HG03135 (cell line): Measurements from ENCODE around the gene RAI1.

Experiments used
- ATAC-seq: cut with Tn5 transposase; IDR thresholded peaks from one replicate; pipeline ENCODE4 v1.9.1; 2021; ENCODE audit warnings: mild to moderate bottlenecking, moderate library complexity; ENCODE audit not compliant: unreplicated experiment

Gene RAI1

DNA sequence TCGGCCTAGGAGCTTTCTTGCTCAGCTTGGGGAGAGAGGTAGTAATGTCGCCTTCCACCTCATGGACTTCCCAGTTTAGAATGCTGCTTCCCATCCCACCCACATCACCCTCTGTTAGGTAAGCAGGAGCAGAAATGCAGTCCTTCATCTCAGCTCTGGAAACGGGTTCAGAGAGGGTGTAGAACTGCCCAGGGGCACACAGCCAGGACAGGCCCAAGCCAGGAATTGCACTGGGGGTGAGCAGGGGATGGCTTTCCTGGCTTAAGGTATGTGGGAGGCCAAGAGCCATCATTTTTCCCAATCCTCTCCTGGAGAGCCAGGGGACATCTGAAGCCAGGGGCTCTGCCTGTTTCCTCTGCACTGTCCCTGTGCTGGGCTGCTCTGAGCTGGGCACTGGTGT is 33.6 kb downstream of the RAI1 start:
- ATAC-seq = no peak

DNA sequence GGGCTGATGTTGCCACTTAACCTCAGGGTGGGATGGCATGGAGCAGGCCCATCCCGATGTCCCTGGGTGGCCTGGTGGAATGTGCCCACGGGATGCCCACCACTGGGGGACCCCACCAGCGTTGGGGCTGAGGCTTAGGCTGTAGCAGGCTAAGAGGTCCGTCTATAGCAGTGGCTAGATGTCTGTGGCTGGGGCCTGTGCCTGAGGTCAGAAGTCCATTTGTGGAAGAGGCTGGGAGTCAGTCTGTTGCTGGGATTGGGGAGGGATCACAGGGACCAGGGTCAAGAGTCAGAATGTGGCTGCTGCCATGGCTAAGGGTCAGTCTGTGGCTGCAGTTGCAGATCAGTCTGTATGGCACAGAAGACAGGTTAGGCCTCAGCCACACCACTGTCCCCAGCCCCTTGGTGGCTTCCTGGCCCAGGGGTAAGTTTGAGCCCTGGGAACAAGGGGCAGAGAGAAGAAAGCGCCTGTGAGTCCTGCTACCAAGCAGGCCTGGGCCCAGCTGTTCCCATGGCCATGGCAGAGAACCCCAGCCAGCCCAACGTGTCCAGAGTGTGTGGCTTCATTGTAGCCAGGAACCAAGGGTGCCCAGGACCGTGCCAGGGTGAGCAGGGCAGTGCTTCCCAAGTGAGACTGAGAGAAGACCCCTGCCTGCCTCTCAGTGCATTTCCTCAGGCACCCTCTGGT is 35.7 kb downstream of the RAI1 start:
- ATAC-seq = no peak

DNA sequence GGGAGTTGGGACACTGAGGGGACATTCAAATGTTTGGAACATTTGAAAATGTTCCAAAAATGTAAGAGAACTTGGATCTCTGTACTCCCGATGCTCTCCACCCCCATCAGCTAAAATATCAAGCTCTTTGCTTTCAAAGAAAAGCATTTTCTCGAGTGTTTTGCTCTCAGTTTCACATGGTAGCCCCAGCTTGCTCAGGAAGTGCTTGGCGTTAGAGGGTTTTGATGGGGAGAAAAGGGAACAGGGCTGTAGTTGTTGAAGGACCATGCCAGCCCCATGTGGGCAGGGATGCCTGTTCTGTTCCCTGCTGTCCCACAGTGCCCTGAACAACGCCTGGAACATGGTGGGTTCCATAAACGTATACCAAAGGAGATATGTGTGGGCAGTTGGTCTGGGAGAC is 37.0 kb downstream of the RAI1 start:
- ATAC-seq = no peak

DNA sequence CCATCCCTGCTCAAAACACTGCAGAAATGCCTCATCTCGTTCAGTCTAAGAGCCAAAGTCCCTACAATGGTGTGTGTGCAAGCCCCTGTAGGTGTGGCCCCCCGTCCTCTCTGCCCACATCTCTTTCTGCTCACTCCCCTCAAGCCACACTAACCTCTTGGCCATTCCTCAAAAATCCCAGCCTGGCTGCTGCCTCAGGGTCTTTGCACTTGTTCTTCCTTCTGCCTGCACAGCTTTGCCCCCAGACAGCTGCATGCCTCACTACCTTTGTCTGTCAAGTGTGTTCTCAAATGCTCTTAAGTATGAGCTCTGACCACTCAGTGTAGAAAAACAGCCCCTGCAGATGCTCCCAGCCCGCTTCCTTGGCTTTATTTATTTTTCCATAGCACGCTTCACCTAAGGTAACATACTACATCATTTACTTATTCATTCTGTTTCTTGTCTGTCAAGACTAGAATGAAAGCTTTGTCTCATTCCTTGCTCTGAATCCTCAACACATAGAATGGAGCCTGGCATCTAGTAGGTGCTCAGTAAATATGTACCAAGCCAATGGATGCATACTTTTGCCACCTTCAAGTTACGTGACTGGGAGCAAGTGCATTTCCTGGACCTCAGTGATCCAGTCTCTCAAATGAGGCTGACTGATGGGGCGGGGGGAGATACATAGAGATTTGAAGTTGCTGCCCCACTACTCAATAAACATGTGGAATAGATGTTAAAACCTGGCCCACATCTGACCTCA is 38.1 kb downstream of the RAI1 start:
- no peak for ATAC-seq

DNA sequence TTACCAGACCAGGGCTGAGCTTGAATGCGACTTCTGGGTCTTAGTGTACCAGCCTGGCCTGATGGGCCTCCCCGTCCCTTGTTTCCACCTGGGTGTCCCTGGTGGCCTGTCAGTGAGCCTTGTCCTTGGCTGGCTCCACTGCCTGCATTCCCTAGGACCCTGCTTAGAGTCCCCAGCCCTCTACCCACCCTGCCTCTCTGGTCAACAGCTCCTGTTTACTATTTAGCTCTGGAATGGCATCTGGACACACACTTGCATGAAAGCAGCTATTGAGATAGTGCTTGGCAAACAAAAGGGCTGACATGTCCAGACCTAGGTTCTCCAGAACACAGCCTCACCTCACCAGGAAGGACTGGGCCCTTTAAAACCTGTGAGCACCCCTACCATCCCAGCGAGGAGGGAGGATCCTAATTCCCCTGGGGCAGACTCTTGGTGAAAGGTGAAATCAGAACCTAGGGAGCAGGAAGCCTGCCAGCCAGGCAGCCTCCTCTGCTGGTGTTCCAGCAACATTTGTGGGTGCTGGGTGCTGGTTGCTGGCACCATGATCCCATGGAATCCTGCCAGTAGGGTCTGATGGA is 38.8 kb downstream of the RAI1 start:
- ATAC-seq = no peak

DNA sequence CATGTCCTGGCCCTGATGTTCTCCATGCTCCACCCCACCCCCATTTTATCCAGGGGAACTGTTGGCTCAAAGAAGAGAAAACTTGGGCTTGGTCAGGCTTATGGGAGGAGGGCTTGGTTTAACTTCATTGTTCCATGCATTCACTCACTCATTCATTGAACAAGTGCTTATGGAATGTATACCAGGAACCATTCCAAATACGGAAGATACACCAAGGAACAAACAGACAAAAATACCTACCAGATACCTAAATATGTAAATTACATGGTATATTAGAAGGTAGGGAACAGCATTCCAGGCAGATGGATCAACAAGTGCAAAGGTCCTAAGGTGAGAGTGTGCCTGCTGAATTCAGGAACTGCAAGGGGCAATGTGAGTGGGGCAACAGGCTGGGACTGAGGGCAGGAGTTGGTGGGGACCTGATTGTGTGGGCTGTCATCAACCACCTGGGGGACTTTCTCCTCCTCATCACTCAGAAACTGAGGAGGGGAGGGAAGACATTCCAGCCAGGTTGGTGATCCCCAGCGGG is 39.9 kb downstream of the RAI1 start:
- no peak for ATAC-seq

DNA sequence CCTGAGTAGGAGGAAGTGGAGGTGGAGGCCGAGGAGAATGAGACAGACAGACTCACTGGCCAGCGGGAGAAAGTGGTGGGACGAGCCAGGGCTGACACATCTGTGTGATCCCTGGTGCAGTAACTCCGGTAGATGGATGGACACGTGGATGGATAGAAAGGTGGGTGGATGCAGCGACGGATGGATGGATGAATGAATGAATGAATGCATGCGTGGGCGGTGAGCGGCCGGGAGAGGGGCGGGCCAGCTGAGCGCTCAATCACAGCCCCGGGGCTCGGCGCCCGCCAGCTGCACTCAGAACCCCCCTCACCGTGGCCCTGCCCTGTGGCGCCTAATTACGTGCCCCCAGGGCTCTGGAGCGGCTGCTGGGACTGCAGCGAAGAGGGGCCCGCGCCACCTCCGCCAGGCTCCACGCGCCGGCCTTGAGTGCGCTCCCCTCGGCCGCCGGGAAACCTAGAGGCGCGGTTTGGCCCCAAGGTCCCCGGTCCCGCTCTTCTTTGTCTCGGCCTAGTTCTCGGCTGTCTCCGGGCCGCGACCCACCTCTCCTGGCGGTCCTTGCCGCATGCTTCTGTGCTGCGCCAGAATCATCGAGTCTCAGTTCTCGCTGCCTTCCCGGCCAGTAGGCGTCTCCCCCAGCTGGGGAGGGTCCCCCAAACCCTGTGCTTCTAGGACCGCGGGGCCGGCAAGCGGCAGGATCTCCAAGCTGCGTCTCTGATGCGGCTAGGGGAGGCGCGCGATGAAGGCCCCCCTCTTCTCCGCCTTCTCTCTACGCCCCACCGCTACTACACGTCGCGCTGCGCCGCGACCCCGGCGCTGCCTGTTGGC is 41.0 kb downstream of the RAI1 start:
- ATAC-seq = no peak

DNA sequence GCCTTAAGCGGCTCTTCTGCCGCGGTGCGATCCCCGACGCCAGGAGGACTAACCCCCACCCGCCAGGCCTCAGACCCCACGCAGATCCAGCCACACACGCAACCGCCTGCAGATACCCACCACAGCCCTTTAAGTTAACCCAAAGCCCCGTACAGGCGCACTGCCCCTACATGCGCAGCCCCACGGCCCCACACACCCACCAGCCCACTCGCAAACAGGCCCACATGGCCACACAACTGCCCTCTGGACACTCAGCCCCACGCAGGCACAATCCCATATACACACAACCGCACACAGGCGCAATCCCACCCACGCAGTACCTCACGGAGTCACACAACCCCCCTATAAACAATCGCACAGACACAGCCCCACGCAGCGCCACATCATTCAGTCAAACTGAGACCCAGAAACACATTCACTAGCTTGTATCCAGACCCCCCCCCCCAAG is 41.7 kb downstream of the RAI1 start:
- no peak for ATAC-seq

DNA sequence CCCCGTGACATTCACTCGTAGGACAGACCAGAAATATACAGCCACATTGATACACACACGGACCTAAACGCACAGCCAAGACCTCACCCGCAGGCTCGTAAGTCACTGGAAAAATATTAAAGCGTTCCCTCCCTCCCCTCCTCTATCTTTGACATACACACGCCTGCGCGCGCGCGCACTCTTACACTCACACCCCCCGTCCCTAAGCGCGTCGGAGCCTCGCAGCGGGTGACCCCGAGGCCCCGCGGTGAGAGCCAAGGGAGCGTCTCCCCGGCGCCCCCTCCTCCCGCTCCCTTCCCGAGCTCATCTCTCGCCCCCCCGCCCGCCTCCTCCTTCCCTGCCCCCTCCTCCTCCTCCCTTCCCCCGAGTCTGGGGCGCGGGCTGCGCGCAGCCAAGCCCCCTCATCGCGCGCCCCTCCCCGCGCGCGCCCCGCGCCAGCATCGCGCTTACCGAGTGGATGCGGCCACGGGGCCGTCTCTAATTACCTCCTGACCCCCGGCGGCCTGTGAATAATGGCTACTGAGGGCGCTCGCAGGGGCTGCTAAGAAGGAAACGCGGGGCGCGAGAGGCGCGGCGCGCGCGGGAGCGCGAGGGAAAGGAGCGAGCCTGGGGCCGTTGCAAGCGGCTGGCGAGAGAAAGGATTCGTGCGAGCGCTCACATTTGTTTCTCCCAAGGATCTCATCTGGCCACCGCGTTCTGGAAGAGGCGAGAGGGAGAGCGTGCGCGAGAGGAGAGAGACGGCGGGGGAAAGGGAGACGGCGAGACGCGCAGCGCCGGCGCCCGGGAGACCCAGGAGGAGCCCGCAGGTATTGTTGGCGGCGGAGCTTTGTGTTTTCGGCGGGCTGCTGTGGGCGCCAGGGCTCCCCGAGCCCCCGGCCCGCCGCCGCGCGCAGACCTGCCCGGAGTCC is 42.4 kb downstream of the RAI1 start:
- ATAC-seq = no peak

DNA sequence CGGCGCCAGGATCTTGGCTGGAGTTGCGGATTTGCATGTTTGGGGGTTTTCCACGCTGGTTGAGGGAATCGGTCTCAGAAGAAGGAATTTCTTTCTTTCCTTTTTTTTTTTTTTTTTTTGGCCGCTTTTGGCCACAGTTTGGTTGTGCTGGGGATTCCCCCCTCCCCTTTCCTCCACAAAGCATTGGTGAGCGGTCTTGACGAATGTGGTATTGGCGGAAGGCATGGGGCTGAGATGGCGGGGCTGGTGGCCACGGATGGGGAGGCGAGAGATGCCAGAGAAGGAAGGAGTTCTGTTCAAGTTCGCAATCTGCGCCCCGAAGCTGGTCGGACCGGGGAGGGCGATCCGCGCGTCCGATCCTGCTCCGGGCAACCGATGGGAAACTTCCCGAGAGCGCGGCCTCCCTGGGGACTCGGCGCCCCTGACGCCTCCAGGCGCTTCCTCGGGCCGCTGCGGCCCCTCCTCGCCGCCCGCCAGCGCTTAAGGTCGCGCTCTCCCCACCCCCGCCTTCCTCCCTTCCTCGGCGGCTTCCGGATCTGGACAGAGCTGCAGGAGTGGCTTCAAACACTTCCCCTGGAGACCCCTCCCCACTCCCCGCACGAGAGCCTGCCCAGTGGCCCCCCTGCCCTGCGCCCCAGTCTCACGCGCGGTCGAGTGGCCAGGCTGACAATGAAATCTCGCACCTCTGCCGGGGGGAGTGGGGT is 43.2 kb downstream of the RAI1 start:
- ATAC-seq = no peak

DNA sequence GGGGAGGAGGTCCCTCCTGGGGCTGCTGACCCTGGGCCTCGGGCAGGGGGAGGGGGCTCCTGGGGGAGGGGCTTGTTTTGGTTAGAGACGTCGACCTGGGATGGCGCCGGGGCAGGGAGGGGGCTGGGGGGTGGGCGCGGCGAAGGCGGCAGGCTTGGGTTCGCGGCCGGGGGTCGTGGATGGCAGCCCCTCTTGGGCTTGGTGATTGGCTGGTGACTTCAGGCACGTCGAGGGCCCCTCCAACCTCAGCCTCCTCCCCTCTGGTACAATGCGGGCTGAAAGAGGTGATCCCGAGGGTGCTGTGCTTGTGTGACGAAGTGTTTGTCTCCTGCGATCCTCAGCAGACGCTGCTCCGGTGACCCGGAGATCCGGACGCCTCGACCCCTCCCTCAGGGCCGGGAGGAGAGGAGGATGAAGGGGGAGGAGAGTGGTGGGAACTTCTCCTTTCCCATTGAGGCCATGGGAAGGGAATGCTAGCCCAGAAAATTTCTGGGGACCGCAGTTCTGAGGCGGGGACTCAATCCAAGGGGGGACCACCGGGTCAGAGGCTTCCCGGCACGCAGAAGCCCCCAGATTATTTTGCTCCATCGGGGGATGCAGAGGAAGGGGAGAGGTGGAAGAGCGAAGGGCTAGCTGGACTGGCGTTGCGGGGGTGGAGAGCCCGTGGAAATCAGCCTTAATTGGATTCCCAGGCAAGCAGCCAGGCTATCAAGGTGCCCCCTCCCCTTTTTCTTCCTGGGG is 43.9 kb downstream of the RAI1 start:
- no peak for ATAC-seq

DNA sequence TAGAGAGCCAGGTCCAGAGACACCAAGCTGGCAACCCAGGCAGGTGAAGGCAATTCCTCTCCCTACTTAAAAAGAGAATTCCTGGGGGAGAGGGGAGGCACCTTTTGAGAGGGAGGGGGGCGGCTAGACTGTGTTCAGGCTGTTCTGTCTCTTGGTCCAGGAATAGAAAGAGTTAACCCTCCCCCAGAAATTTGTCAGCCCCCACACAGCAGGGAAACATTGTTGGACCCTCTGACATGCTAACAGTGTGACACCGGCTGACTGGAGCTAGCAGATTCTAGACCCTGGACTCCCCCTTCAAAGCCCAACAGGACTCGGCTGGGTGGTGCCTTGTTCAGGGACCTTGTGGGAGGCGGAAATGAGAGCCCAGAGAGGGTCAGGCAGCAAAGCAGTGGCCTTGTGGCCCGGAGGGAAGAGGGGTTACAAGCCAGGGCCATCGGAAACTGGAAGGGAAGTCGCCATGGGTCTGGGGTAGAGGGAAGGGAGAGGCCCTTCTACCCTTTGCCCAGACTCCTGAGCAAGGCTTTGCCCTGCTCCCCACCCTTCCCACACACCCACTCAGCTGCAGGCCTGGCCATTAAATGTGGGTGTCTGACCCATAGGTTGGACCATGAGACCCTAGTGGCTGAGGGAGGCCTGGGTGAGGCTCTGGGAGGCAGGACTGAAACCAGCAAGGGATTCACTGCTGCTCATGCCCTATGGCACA is 44.6 kb downstream of the RAI1 start:
- ATAC-seq = no peak

DNA sequence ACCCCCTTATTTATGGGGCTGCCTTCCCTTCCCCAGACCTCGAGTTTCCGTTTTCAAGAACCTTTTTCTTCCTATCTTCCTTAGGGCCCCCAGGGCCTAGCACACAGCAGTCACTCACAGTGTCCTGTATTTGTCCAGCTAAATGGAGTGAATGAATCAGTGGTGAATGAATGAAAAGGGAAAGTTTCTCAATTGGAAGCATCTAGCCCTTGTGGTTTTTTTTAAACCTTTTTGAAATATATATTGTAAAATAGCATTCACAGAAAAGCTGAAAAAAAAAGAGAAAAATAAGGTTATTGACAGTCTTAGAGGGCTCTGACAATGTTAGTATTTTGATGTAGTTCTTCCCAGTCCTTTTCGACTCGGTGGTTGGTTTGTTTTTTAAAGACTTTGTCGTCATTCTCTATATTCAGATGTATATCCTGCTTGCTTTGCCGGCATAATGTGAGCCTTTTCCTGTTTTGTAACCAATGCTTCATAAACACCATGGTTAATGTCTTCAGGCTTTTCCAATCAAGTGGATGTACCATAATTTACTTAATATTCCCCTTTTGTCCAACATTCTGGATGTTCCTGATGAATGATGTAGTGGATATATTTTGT is 45.3 kb downstream of the RAI1 start:
- no peak for ATAC-seq

DNA sequence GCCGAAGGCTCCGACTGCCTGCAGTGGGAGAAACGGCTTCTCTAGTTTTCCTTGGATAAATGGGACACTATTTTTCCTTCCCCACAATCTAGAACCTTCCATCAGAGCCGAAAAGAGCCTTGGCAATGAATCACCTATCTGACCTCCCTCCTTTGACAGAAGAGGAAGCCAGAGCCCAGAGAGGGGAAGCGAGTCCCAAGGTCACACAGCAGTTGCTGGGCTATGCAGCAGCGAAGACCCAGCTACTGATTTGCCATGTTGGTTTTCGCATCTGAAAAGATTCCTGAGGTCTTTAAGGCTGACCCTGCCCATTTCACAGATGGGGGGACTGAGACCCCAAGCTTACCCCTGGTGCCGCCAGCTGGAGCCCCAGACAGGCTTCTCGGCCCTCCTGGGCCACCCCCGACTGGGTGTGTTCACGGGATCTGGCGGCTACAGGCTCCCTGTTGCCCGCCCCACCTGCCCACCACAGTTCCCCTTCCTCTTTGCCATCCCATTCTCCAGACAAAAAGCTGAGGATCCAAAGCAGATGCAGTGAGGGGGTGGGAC is 45.9 kb downstream of the RAI1 start:
- no peak for ATAC-seq

DNA sequence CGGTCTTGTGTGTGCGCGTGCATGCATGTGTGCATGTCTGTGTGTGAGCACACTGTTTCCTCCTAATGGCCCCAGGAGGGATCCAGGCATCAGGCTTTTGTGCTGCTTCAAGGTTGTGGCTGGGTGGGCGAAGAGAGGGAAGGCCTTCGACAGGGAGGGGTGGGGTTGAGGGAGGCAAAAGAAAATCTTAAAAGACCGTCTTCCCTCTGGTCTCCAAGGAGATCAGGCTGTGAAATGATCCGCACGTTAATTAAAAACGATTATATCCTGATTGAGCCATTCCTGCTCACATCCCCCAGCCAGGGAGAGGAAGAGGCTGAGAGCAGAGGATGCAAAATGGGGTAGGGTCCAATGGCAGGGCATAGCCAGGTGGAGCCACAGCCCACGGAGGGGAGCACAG is 46.9 kb downstream of the RAI1 start:
- ATAC-seq = no peak

DNA sequence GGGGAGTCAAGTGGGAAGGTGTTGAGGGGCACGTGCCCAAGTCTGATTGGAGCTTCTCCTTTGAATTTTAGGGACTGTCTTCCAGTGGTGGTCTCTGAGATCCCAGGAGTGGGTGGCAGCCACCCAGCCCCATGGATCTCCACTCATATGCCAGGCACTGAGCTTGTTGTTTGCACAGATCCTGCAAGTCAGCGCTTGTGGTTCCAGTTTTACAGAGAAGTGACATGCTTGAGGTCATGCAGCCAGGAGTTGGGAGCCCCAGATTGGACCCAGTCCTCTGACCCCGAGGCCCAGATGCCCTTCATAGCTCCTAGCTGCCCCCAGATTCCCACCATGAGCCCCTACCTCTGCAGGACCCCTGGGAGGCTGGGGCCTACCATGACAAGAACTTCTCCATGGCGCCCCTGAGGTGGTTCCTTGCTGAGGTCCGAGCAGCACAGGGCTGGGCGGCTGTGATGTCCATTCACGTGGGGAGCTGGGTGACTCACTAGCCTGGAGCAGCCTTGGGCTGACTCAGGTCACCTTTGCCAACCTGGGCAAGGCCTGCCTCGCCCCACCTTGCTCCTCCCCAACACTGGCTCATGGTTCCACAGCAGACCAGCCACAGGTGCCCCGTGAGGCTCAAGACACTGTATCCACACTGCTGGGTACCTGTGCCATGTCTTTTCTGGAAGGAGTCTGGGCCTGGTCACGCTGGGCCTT is 47.4 kb downstream of the RAI1 start:
- ATAC-seq = no peak
